ACHN (cell line): Measurements from ENCODE around the gene RPS6KA5.
A peak's percentile ranks its signal among the peaks of the same experiment; 100 is the strongest.
"Not testable (repeated sequence)": the region's sequence is repeated elsewhere in the genome, so short reads cannot be mapped to it uniquely, and the experiment has no call there.

Source experiments
- DNase-seq: peaks from one replicate; pipeline ENCODE4 v3.0.0-alpha.2; 2015
- in situ Hi-C: cut with HindIII; loops from 2 replicates; pipeline ENCODE4 v1.10.0; 2017; ENCODE audit warnings: low sequenced_read_pairs, low pct_ligation_motif_present, low pct_unique_long_range_greater_than_20kb

The RPS6KA5 gene

GRCh38 chr14:91036741-91037469 is 23.5 kb downstream of the RPS6KA5 start:
- in situ Hi-C loops = no loop called here

DNA sequence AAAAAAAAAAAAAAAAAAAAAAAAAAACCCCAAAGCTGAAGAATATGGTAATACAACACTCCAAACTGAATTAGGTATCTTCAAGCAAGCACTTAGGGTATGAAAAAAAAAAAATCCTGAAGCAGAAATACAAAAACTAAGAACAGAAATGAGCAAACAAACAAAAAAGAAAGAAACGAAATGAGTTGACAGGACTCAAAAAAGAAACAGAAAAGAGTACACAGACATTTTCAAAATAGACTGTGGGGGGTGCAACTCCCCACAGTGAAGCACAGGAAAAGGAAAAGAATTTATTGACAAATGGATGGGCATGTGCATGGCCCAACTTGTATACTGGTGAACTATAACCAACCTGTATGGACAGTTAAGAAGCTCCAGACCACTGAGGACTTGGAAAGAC is 24.6 kb downstream of the RPS6KA5 start:
- in situ Hi-C loops = no loop called here
- DNase-seq = no peak

More at GRCh38 chr14:91036741-91037469, 23.5 kb downstream of the RPS6KA5 start:
- no peak for DNase-seq

DNA sequence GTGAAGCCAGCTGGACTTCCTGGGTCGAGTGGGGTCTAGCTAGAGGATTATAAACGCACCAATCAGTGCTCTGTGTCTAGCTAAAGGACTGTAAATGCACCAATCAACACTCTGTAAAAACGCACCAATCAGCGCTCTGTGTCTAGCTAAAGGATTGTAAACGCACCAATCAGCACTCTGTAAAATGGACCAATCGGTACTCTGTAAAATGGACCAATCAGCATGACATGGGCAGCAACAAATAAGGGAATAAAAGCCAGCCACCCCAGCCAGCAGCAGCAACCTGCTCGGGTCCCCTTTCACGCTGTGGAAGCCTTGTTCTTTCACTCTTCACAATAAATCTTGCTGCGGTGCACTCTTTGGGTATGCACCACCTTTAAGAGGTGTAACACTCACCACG is 26.1 kb downstream of the RPS6KA5 start:
- in situ Hi-C loops, DNase-seq: not testable (repeated sequence)

GRCh38 chr14:91032248-91032647 is 28.2 kb downstream of the RPS6KA5 start:
- in situ Hi-C loops = no loop called here
- no peak for DNase-seq

DNA sequence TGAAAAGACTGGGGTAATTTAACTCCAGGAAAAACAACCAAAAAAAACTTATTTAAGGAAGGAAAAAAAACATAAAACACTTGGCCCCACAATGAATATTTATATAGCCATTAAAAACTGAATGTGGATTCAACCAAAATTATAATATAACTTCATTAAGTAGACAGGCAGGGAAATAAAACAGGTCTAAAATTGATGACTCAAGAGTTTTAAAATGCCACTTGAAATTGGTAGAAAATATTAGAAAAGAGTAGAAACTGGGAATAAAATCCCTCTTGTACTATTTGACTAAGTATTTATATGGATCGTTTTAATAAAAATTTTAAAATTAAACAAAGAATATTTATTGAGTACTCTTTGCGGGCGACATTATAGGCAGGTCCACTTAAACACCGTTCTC is 28.8 kb downstream of the RPS6KA5 start:
- in situ Hi-C loops = no loop called here
- no peak for DNase-seq

DNA sequence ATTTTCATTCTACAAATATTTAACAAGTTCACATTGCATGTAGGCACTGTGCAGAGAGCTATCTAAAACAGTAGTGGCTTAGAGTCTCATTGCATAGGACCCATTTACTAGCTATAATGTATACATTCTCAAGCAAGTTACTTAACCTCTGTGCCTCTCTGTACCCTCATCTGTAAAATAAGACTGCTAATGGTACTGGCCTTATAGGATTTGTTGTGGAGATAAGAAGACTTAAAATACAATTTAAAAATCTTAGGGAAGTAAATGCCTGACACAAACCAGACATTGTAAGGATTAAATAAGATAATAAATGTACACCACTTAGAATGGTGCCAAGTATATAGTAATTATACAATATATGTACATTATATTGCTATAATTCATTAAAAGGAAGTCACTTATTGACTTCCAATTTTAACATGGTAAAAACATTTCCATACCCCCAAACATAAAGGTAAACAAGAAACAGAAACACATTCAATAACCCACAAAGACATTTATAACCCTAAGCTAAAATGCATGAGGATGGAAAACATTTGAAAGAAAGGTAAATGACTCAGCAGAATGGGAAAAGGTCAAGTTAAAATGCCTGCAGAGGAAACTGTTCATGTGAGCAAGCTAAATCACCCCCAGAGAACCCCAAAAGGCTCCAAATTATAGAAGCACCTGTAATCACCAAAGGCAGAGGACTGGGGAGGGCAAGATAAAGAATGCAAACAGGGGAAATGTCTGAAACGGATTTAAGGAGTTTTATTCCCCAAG is 30.8 kb downstream of the RPS6KA5 start:
- in situ Hi-C loops = no loop called here
- peak; percentile 7 for DNase-seq

- in situ Hi-C loops = no loop called here
- DNase-seq = no peak
Observed at GRCh38 chr14:91027561-91027960, 32.9 kb downstream of the RPS6KA5 start.

GRCh38 chr14:91022622-91023028 is 37.8 kb downstream of the RPS6KA5 start:
- in situ Hi-C loops = not testable (repeated sequence)
- DNase-seq = peak; percentile 37

DNA sequence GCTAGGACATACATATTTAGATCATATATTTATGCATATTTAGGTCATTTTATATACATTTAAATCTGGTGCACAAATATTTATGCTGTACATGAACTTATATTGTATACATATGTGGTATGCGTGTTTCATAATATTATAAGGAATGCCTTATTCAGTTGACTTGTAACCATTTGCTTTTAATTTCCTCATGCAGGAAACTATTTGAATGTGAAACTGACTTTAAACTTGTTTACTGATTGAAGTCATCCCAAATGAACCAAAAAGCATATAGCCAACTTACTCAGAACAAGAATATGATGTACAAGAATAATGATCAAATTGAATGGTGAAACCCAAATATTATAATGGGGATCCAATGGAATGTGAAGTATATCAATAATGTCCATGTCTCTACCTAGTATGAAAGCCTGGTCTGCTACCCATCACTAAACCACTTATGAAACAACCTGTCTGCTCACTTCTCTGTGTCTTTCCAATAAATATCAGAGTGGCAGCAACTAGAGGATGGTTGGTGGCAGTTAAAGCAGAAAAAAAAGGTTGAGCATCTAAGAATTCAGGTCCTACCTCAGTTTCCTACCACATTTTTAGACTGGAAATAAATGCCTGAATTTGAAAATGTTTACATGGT is 38.3 kb downstream of the RPS6KA5 start:
- in situ Hi-C loops = no loop called here
- DNase-seq = no peak

DNA sequence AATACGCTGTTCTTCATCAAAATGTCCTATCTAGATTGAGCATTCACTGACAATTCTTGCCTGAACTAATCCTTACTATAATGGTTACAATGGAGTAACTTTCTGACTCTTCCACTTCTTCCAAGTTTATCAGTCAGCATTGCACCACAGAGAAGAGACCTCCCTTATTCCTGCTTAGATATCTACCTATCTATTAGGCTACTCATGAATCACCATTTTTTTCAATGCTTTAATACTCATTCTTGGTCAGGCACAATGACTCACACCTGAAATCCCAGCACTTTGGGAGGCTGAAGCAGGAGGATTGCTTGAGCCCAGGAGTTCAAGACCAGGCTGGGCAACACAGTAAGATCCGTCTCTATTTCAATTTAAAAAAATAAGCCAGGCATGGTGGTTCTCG is 39.3 kb downstream of the RPS6KA5 start:
- in situ Hi-C loops = no loop called here
- DNase-seq = no peak

GRCh38 chr14:91019673-91020072 is 40.8 kb downstream of the RPS6KA5 start:
- in situ Hi-C loops = no loop called here
- DNase-seq = no peak

DNA sequence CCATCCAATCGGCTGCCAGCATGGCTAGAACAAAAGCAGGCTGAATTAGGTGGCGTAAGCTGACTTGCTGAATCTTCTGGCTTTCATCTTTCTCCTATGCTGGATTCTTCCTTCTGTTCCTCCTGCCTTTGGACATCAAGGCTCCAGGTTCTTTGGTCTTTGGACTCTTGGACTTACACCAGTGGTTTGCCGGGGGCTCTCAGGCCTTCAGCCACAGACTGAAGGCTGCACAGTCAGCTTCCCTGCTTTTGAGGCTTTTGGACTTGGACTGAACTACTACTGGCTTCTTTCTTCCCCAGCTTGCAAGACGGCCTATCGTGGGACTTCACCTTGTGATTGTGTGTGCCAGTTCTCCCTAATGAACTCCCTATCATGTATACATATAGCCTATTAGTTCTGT is 42.0 kb downstream of the RPS6KA5 start:
- in situ Hi-C loops = no loop called here
- DNase-seq = no peak

GRCh38 chr14:91016800-91017410 is 43.5 kb downstream of the RPS6KA5 start:
- in situ Hi-C loops = no loop called here
- DNase-seq = no peak

DNA sequence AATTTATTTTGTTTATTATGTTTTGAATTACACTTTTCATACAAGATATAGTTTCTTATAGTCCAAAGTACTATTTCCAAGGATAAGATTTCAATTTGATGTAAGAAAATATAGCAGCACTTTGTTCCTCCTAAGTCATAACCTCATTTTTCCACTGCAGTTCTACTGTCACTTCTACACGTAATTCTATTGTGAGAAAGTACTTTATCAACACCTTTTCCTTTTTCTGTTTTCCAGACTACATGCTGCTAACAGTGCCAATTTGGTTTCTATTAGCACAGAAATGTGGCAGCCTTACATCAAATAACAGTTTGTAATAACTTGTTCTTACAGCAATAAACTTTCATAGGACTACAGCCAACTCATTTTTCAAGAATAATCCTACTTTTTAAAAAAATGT is 45.0 kb downstream of the RPS6KA5 start:
- no peak for DNase-seq
- in situ Hi-C loops = no loop called here

- DNase-seq = no peak
- in situ Hi-C loops = no loop called here
Observed at GRCh38 chr14:91012045-91012444, 48.4 kb downstream of the RPS6KA5 start.

GRCh38 chr14:91010153-91010533 is 50.3 kb downstream of the RPS6KA5 start:
- no peak for DNase-seq

DNA sequence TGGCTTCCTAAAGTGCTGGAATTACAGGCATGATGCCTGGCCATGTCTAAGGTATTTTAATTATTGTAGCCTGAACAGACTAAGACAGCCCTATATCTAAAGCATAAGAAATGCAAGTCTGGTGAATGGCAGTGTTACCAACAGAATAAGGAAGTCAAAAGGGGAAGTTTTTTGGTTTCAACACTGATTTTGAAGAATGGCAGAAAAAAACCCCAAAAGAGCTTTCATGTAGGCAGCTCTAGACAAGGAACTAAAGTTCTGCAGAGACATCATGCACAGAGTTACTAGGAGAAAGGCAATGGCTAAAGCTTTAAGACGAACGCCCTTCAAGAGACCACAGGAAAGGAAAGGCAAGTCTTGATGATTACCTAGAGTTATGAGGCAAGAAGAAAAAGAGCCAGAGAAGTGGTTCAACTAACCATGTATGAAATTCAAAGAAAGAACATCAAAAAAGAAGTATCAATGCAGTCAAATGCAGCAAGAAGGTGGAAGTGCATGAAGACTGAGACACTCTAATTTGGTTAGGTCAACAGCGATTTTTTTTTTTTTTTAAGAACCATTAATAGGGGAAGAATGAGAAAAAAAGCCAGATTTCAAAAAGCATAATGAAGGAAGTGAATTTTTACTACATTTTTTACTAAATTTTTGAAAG is 50.8 kb downstream of the RPS6KA5 start:
- in situ Hi-C loops = no loop called here
- DNase-seq = no peak

More at GRCh38 chr14:91010153-91010533, 50.3 kb downstream of the RPS6KA5 start:
- in situ Hi-C loops = no loop called here

DNA sequence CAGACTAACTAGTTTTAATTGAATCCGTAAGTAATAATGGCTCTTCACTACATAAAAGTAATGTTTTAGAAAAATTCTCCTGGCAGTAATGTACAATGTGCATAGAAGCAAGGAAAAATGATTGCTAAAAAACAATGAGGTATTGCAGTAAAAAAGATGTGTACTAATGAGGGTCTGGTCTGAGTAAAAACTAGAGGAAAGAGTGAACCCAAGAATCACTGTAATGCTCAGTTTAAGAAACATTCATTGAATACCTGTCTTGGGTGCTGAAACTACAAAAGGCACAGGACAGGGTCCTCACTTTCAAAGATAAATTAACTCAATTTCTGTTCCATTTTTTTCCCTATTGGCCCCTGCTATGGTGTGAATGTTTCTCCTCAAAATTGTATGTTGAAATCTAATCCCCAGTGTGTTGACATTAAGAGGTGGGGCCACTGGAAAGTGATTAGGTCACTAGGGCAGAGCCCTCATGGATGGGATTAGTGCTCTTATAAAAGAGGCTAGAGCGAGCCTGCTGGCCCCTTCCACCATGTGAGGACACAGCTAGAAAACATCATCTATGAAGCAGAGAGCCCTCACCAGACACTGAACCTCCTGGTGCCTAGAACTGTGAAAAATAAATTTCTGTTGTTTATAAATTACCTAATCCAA is 51.6 kb downstream of the RPS6KA5 start:
- in situ Hi-C loops = no loop called here
- DNase-seq = no peak
